HG02588 (cell line): ENCODE results near the gene TAGLN2.
A peak's percentile ranks its signal among the peaks of the same experiment; 100 is the strongest.
"Not testable (repeated sequence)": the region's sequence is repeated elsewhere in the genome, so short reads cannot be mapped to it uniquely, and the experiment has no call there.

ENCODE experiments used
- ATAC-seq: cut with Tn5 transposase; IDR thresholded peaks from one replicate; pipeline ENCODE4 v1.9.1; 2021; ENCODE audit warnings: mild to moderate bottlenecking, moderate library complexity; ENCODE audit not compliant: unreplicated experiment

Gene TAGLN2

GRCh38 chr1:159902541-159902940 is 22.8 kb downstream of the TAGLN2 start:
- ATAC-seq, result no peak

GRCh38 chr1:159900755-159901360 is 24.4 kb downstream of the TAGLN2 start:
- ATAC-seq, result no peak

DNA sequence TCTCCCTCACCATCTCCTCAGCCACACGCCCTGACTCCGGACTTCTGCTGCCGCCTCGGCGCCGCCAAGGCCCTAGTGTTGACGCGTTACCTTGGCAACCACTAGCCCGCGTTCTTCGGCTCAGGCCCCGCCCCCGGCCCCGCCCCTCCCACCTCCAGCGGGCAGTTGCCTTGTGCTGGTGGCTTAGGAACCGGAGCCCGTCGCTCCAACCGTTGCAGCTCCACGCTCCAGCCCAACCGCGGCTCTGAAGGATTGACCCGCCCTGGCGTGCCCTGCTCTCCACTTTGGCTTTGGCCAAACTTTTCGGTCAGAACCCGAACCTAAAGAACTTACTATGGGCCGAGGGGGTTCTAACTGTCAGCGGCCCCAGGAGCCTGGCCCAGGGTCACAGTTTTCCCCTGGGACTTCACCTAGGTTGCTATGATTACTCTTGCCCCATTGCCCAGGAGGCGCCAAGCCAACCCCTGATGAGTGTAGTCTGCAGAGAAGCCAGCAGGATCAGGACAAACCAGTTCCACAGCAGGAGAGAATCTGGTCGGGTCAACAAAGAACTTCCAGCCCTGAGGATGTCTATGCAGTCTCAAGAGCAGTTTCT is 25.1 kb downstream of the TAGLN2 start, which contains the start of gene CFAP45:
Gene CFAP45 (minus strand): TSS at position 80 of the 595 bp plus-strand sequence. CDS start 67 bp downstream, at position 13.
- no peak for ATAC-seq

DNA sequence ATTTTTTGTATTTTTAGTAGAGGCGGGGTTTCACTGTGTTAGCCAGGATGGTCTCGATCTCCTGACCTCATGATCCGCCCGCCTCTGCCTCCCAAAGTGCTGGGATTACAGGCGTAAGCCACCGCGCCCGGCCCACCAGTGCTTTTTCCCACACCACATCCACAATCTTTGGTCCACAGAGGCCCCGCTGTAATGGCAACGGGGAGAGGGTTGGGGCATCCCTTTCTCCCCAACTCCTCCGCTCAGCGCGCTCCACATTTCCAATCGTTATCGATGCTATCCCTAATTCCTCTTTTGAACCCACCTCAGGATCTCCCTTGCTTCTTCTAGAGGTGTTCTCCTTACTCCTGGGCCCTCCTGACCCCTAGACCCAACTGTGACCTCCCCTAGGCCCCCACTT is 25.7 kb downstream of the TAGLN2 start:
- not testable (repeated sequence) for ATAC-seq

DNA sequence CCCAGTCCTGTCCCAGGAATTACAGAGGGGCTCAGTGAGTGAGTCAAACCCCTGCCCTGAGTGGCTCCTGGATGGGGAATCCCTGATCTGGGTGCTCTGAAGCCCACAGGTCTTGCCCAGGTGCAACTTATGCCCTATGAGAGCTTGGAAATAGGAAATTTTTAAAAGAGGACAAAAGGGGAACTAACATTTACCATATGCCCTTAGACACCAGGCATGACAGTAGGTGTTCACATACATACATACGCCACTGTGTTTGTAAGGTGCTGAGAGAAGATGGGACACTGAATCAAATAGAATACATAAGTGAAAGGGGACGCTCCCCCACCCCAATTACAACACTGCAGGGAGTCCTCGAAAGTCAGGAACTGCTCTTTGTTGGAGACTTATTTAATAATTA is 26.8 kb downstream of the TAGLN2 start:
- ATAC-seq, result no peak

GRCh38 chr1:159897962-159898361 is 27.3 kb downstream of the TAGLN2 start:
- no peak for ATAC-seq

GRCh38 chr1:159896546-159896930 is 28.8 kb downstream of the TAGLN2 start:
- ATAC-seq, result no peak

GRCh38 chr1:159895836-159896545 is 29.3 kb downstream of the TAGLN2 start:
- no peak for ATAC-seq

- ATAC-seq, result no peak
Measured at GRCh38 chr1:159895286-159895685, 30.0 kb downstream of the TAGLN2 start.

DNA sequence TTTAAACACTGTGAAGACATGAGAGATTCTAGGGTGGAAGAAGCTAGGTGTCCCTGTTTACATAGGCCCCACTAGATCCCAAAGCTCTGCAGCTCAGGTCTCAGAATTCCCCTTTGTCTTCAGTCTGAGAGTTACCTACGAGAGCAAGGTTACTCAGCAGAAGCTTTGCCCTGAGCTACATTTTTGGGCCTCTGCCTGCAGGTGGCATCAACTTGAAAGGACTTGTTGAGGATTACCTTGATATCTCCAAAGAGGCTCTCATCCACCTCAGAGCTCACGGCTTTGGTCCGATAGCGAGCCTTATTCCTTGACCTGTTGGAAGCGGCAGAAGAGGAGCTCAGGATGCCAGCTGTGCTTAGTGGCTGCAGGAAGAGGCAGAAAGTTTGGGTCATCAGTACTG is 32.4 kb downstream of the TAGLN2 start:
- ATAC-seq, result no peak

DNA sequence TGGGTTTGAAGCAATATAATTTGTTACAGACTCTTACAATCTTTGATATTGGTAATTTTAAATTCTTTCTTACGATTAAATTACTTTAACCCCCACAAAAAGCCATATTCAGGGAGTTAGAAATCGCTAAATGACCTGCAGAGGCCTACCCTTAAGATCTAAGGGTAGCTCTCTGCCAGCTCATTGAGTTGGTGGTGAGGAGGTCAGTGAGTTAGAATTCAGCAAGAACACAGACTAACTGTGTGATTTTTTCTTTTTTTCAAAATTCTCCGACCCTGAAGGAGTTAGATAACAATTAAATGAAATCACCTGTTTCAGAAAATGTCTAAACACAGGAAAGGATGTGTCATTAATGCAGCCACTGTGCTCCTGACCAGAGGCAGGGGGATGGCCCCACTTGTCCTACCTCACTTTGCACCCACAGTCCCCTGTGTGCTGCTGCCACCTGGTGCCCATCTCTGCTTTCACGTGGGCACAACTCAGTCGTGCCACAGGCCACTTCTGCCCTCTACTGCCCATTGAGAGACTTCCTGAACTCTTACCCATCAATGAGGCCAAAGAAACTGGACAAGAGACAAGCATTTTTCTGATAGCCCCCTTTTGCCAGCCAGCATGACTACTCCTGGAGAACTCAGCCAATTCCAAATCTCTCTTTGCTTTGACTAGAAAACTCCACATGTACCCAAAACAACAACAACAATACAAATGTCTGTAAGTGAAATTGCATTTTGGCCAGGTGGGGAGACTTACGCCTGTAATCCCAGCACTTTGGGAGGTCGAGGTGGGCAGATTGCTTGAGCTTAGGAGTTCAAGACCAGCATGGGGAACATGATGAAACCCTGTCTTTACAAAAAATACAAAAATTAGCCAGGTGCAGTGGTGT is 33.8 kb downstream of the TAGLN2 start:
- peak; percentile 75 for ATAC-seq

GRCh38 chr1:159890390-159890789 is 34.9 kb downstream of the TAGLN2 start:
- no peak for ATAC-seq

DNA sequence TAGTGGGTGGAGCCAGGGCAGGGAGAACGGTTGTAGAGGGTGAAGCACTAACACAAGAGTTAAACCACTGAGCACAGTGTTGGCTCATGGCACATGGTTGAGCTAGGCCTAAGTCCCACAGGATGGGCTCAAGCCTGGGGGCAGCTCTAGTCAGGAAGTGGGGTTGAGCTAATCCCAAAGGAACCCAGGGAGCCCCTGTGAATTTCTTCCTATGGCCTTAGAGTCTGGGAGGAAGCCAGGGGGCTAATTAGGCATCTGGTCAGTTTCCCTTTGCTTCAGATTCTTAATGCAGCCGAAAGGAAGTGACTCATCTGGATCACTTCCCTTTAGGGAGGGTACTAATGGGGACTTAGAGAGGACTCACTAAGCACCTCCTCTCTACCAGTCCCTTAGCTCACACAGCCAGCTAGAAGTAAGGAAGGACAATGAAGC is 35.5 kb downstream of the TAGLN2 start:
- peak; percentile 91 for ATAC-seq

- ATAC-seq, result no peak
Measured at GRCh38 chr1:159889202-159889601, 36.1 kb downstream of the TAGLN2 start.

- no peak for ATAC-seq
Measured at GRCh38 chr1:159884296-159884695, 41.0 kb downstream of the TAGLN2 start.

DNA sequence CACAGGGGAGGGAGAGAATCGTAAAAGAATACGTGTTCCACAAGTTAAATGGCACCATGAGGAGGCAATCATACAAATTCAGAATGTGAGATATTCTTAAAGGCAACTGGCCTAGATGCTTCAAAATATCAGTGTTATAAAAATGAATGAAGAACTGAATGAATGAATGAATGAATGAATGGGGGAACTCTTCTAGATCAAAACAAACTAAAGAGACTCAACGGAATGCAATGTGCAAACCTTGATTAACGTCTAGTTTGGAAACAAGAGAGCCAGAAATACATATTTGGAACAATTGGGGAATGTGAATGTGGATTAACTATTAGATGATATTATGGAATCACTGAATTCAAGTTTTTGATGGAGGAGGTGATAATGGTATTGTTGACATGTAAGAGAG is 42.2 kb downstream of the TAGLN2 start:
- no peak for ATAC-seq

GRCh38 chr1:159882527-159882862 is 42.8 kb downstream of the TAGLN2 start:
- no peak for ATAC-seq

DNA sequence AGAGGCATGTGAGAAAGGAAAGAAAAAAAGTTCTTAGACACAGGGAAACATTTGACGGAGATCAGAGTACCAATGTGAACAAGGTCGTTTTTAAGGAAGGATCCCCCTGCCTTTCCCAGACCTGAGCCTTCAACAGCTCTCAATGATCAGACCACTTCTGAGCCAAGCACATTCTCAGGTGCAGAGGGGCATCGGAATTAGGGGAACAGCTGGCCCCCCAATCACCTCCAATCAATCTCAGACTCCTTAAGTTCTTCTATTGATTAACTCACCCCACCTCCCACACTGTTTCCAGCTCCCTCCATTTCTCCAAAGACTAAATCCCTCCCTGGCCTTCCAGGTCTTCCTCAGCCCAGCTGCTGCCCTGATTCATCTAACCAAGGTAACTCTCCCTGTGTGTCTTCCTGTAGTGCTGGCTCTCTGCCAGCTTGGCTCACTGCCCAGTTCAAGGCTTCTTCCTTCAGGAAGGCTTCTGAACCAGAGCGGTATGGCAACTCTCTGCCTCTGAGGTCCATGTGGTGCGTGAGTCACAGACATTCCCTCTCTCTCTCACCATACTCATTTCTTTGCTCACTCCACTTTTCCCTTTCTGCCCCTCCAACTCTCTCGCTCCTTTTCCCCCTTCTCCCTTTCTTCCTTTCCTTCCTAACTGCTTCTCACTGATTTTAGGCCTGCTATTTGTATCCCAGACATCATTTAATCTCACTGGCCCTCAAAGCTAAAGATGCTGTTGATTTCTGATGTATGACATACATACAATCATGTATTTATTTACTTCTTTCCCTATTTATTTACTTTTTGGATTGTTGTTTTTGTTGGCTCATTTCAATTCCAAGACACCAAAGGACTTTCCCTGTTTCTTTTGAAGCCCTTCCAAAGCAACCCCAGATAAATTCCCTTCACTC is 43.4 kb downstream of the TAGLN2 start:
- ATAC-seq, result no peak

GRCh38 chr1:159880430-159880829 is 44.9 kb downstream of the TAGLN2 start:
- no peak for ATAC-seq

DNA sequence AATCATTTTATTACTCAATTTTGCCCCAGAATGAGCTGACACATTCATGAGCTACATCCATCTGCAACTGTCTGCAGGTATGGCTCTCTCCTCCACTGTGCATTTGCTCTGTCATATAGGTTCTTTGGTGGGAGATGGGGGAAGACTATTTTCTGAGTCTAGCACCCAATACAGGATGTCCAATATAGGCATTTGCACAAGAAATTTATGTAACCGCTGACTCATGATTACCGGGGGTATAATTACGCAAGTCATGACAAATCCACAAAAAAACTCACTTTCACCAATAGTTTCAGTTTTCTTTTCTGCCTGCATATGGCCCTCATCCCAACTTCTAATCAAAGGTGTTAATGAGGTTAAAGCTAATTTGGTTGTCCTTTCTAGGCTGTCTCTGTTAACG is 45.3 kb downstream of the TAGLN2 start:
- no peak for ATAC-seq
